ENCODE data around the gene HNF1A. TPM values are rescaled to one million over a fixed set of nuclear protein-coding genes. Genes with fewer than 3 reads are reported as not detected.
A peak's percentile ranks its signal among the peaks of the same experiment; 100 is the strongest.

HNF1A gene
- 10 to 100 TPM in 2 of 3 donors, 1 to 10 TPM in 1; 6.5 to 22.6 (median 14.4) TPM for total RNA-seq
- long read RNA-seq, donor 1, partial matches to known transcripts: 1 of 6 reads
- long read RNA-seq, donor 1, other reads (novel, unspliced or antisense): 1 of 6 reads
- long read RNA-seq, donor 2, partial matches to known transcripts: 3 of 4 reads
- long read RNA-seq, donor 2, other reads (novel, unspliced or antisense): 0 of 4 reads

- DNase-seq (peak; percentile 71 to 77 (median 76)), ATAC-seq (peak; percentile 78)
- intact Hi-C loops (cut with DNase I, micrococcal nuclease): no loop called here
- Histone ChIP-seq H3K4me1 (ENCODE audit: low read depth) (no peaks in the 10 kb centered on the region), H3K4me3 (peak within 1 kb of the TSS; percentile 45), H3K9me3 (no peaks in the 10 kb centered on the region), H3K36me3 (ENCODE audit: low read depth) (no peaks in the 10 kb centered on the region)
- TF ChIP-seq CTCF (IDR thresholded peaks at IDR 0.05): no peak
Observed at GRCh38 chr12:120978296-120979219, at the start of gene HNF1A. Gene HNF1A (plus strand): TSS chr12:120978543. CDS start chr12:120978769, 226 bp downstream.

DNA sequence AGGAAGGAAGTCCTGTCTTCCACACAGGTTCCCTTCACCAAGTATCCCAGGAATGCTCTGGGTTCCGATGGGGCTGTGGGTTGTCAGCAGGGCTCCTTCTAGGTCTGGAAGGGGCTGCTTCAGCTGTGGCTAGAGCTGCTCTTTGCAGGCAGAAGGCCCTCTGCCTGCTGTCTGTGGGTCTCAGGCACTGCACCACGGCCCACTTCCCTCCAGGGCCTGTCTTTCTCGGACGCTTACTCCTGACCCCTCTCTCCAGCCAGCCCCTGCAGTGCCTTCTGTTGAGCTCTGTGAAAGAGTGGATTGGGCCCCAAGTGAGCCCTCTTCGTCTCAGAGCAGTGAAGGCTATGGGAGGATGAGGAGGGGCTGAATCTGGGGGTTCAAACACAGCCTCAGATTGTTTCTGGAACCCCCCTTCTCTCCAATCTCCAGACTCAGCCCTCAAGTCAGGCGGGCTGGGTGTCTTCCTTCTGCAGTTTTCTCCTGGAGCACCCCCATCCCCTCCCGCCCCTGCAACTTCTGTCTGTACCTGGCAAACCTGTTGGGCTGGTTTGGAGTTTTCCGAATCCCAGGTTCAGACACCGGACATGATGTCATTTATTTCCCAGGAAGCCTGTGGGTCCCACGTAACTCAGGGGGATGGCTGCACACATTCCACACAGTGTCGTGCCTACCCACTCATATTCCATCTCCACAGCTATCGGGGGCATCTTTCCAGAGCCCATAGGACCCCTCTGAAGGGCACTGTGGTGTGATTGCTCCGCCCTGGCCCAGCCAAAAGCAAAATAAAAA is 49.3 kb upstream of the HNF1A start:
- ATAC-seq (peak; percentile 83), DNase-seq (peak; percentile 55 to 76 (median 59))
- intact Hi-C loops (cut with DNase I, micrococcal nuclease): no loop called here

DNA sequence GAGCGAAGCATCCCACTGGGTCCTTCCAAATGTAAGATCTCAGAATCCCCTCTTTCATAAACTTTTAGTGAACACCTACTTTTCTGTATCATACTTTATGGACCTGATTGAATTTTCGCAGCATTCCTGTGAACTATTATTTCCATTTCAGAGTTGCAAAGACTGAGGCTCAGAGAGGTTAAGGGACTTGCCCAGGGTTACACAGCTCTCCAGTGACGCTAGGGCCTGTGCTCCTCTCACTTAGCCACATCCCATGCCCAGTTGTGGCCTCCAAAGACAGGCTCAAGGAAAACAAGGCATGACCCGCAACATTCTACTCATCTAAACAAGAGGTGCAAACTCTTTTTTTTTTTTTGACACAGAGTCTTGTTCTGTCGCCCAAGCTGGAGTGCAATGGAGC is 48.3 kb upstream of the HNF1A start:
- peaks cover 5% of the 10 kb centered on the region for H3K4me1 ChIP-seq (ENCODE audit: low read depth)
- TF ChIP-seq CTCF (IDR thresholded peaks at IDR 0.05): no peak
- no peak overlapping the region for H3K4me3 ChIP-seq
- H3K9me3 ChIP-seq: no peaks in the 10 kb centered on the region
- no peak for ATAC-seq
- intact Hi-C loops (cut with DNase I, micrococcal nuclease): no loop called here
- no peak for DNase-seq
- H3K36me3 ChIP-seq (ENCODE audit: low read depth): no peaks in the 10 kb centered on the region

More for the DNA sequence above, 49.3 kb upstream of the HNF1A start:
- no peak for TF ChIP-seq CTCF (IDR thresholded peaks at IDR 0.05)
- H3K36me3 ChIP-seq (ENCODE audit: low read depth): no peaks in the 10 kb centered on the region
- no peaks in the 10 kb centered on the region for H3K9me3 ChIP-seq
- H3K4me1 ChIP-seq (ENCODE audit: low read depth): peaks cover 5% of the 10 kb centered on the region
- H3K4me3 ChIP-seq: no peak overlapping the region

DNA sequence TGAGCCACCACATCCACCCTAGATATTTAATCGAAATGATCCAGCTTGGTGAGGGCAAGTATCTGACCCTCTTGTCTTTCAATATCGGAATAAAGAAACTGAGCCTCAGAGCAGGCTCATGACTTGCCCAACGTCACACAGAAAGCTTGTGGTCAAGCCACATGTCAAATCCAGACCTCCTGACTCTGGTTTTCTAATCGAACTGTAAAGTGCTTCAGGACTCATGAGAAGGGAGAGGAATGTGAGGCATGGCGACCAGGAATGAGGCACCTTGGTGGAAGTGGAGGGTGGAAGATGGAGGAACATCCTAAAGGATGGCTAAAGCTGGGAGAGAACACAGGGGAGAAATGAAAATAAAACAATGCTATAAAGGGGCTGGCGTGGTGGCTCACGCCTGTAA is 46.3 kb upstream of the HNF1A start:
- TF ChIP-seq CTCF (IDR thresholded peaks at IDR 0.05): no peak

DNA sequence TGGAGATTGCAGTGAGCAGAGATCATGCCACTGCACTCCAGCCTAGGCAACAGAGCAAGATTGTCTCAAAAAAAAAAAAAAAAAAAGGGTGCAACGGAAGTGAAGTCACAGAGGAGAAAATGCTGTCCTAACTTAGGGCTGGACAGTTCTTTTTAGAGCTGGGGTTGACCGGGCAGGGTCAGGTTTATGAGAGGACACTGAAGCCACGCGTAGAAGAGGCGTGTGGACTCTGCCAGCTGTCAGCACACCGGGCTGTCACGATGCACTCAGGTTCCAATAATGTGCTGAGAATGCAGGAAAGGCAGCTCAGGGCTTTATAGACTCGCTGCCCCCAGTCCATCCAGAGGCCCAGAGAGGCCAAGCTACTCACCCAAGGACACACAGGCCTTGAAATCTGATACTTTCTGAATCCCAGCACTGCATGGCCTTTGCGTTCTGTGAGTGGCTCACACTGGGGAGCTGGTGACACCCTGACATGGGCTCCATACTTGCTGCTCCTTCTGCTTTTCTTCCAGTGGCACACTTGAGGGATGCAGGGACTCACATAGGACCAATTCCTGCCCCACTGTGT is 45.3 kb upstream of the HNF1A start:
- no peak for TF ChIP-seq CTCF (IDR thresholded peaks at IDR 0.05)
- no peak overlapping the region for H3K4me3 ChIP-seq
- no peaks in the 10 kb centered on the region for H3K36me3 ChIP-seq (ENCODE audit: low read depth)
- intact Hi-C loops (cut with DNase I, micrococcal nuclease): no loop called here
- H3K4me1 ChIP-seq (ENCODE audit: low read depth): peaks cover 5% of the 10 kb centered on the region
- DNase-seq (no peak), ATAC-seq (peak; percentile 39)
- H3K9me3 ChIP-seq: no peaks in the 10 kb centered on the region

More for the DNA sequence above, 46.3 kb upstream of the HNF1A start:
- Histone ChIP-seq H3K4me1 (ENCODE audit: low read depth) (peaks cover 5% of the 10 kb centered on the region), H3K4me3 (no peak overlapping the region), H3K36me3 (ENCODE audit: low read depth) (no peaks in the 10 kb centered on the region), H3K9me3 (no peaks in the 10 kb centered on the region)
- ATAC-seq (no peak), DNase-seq (no peak)
- intact Hi-C loops (cut with DNase I, micrococcal nuclease): no loop called here

Measured in mucosa of descending colon (tissue), 3 donors.